ENCODE data around the gene GIMAP6.

DNA sequence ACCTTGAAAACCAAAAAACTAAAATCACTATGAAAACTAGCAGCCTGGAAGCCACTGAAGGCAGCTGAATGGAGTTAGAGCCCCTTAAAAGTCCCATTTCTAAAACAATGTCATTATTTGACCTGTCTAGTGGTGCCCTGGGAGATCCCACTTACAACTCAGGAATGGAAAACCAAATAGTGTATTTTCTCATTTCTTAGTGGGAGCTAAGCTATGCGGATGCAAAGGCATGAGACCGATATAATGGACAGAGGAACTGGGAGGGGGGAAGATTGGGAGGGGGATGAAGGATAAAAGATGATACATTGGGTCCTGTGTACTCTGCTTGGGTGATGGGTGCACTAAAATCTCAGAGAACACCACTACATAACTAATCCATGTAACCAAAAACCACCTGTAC is 43.5 kb upstream of the GIMAP6 start:
- TF ChIP-seq, protein P1, sequence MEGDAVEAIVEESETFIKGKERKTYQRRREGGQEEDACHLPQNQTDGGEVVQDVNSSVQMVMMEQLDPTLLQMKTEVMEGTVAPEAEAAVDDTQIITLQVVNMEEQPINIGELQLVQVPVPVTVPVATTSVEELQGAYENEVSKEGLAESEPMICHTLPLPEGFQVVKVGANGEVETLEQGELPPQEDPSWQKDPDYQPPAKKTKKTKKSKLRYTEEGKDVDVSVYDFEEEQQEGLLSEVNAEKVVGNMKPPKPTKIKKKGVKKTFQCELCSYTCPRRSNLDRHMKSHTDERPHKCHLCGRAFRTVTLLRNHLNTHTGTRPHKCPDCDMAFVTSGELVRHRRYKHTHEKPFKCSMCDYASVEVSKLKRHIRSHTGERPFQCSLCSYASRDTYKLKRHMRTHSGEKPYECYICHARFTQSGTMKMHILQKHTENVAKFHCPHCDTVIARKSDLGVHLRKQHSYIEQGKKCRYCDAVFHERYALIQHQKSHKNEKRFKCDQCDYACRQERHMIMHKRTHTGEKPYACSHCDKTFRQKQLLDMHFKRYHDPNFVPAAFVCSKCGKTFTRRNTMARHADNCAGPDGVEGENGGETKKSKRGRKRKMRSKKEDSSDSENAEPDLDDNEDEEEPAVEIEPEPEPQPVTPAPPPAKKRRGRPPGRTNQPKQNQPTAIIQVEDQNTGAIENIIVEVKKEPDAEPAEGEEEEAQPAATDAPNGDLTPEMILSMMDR (IDR thresholded peaks at IDR 0.05) = no peak
- no peak for TF ChIP-seq EP300 (IDR thresholded peaks at IDR 0.05)

Data from ovary (tissue), 3 donors.